IgD-negative memory B cell (primary cell): Measurements from ENCODE around the gene PCGF3. TPM values are rescaled to one million over a fixed set of nuclear protein-coding genes. Genes with fewer than 3 reads are reported as not detected.
"Not testable (repeated sequence)": the region's sequence is repeated elsewhere in the genome, so short reads cannot be mapped to it uniquely, and the experiment has no call there.

ENCODE experiments used
- H3K27ac Mint-ChIP-seq, 3 donors: one replicate each; pipeline ENCODE4 v1.8.0; 2020 to 2022; ENCODE audit warnings: mild to moderate bottlenecking in 3 of 3, mixed read lengths in 3 of 3, moderate library complexity in 1 of 3
- H3K27me3 Mint-ChIP-seq: one replicate; pipeline ENCODE4 v1.8.0; 2021; ENCODE audit warnings: mixed read lengths
- H3K36me3 Mint-ChIP-seq: one replicate; pipeline ENCODE4 v1.8.0; 2020; ENCODE audit warnings: mild to moderate bottlenecking, mixed read lengths
- H3K4me1 Mint-ChIP-seq, 3 donors: one replicate each; pipeline ENCODE4 v1.8.0; 2020 to 2022; ENCODE audit warnings: mixed read lengths in 3 of 3, mild to moderate bottlenecking in 1 of 3
- H3K4me3 Mint-ChIP-seq, 4 donors: one replicate each; pipeline ENCODE4 v1.8.0; 2020 to 2022; ENCODE audit warnings: mild to moderate bottlenecking in 4 of 4, mixed read lengths in 4 of 4, moderate library complexity in 3 of 4
- H3K9me3 Mint-ChIP-seq, 3 donors: one replicate each; pipeline ENCODE4 v1.8.0; 2020 to 2021; ENCODE audit warnings: mixed read lengths in 3 of 3, mild to moderate bottlenecking in 1 of 3
- polyA plus RNA-seq: library from polyadenylated mRNA; unstranded; fragments of 300-500 nt; fragmentation: Illumina TruSeq; gene quantifications from one replicate; pipeline ENCODE4 v1.2.3, GENCODE V29; 2021

The PCGF3 gene
- polyA plus RNA-seq, 1 donor from 2014 or later = 6.1 TPM

- Mint-ChIP-seq H3K9me3 (no peaks in the 10 kb centered on the region), H3K27ac (no peak overlapping the region), H3K4me3 (no peak overlapping the region), H3K36me3 (peaks cover 4% of the 10 kb centered on the region), H3K27me3 (no peaks in the 10 kb centered on the region), H3K4me1 (peaks cover 5 to 13% (median 5%) of the 10 kb centered on the region in 3 donors)
Measured at GRCh38 chr4:740011-740410, 34.4 kb downstream of the PCGF3 start.

DNA sequence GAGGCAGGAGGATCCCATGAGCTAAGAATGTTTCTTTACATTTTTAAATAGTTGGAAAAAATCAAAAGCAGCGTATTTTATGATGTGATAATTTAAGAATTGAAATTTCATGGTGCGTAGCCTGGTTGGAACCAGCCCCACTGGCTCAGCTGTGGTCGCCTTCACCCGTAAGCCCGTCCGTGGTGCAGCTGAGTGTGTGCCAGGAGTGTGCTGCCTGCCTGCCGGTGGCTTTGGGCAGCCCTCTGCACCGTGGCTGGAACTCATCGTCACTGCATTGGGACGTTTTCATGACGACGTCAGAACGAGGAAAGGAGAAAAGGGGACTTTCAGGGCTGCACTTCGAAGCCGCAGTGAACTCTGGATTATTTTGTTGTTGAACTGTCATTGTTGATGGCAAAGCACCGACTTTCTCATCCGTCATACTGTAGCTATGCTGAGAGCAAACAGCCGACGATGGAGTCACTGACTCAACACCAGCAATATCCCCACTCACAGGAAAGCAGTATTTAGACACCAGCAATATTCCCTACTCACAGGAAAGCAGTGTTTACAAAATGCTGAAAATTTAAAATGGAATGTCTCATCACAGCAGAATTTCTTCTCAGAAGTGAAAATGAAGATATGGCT, 35.1 kb downstream of the PCGF3 start:
- Mint-ChIP-seq H3K27me3 (no peaks in the 10 kb centered on the region), H3K4me1 (peaks cover 5 to 13% (median 5%) of the 10 kb centered on the region in 3 donors), H3K4me3 (peak overlapping the region in 1 of 4 donors; percentile 38), H3K9me3 (no peaks in the 10 kb centered on the region), H3K36me3 (peaks cover 4% of the 10 kb centered on the region), H3K27ac (no peak overlapping the region)

- H3K4me3 Mint-ChIP-seq = no peak overlapping the region
- peaks cover 4% of the 10 kb centered on the region for H3K36me3 Mint-ChIP-seq
- no peaks in the 10 kb centered on the region for H3K27me3 Mint-ChIP-seq
- H3K9me3 Mint-ChIP-seq = no peaks in the 10 kb centered on the region
- peaks cover 5 to 13% (median 5%) of the 10 kb centered on the region in 3 donors for H3K4me1 Mint-ChIP-seq
- peak overlapping the region in 1 of 3 donors; percentile 51 for H3K27ac Mint-ChIP-seq
Measured at GRCh38 chr4:742096-742741, 36.6 kb downstream of the PCGF3 start.

GRCh38 chr4:742742-743311, 37.2 kb downstream of the PCGF3 start:
- Mint-ChIP-seq H3K27me3 (no peaks in the 10 kb centered on the region), H3K4me3 (no peak overlapping the region), H3K36me3 (peaks cover 4% of the 10 kb centered on the region), H3K4me1 (peaks cover 5 to 9% (median 5%) of the 10 kb centered on the region in 3 donors), H3K27ac (peak overlapping the region in 1 of 3 donors; percentile 51), H3K9me3 (no peaks in the 10 kb centered on the region)

GRCh38 chr4:743463-744211, 38.0 kb downstream of the PCGF3 start:
- Mint-ChIP-seq H3K9me3 (no peaks in the 10 kb centered on the region), H3K4me3 (no peak overlapping the region), H3K36me3 (peaks cover 4% of the 10 kb centered on the region), H3K27me3 (no peaks in the 10 kb centered on the region), H3K27ac (peak overlapping the region in 1 of 3 donors; percentile 53), H3K4me1 (peaks cover 5 to 9% (median 5%) of the 10 kb centered on the region in 3 donors)

DNA sequence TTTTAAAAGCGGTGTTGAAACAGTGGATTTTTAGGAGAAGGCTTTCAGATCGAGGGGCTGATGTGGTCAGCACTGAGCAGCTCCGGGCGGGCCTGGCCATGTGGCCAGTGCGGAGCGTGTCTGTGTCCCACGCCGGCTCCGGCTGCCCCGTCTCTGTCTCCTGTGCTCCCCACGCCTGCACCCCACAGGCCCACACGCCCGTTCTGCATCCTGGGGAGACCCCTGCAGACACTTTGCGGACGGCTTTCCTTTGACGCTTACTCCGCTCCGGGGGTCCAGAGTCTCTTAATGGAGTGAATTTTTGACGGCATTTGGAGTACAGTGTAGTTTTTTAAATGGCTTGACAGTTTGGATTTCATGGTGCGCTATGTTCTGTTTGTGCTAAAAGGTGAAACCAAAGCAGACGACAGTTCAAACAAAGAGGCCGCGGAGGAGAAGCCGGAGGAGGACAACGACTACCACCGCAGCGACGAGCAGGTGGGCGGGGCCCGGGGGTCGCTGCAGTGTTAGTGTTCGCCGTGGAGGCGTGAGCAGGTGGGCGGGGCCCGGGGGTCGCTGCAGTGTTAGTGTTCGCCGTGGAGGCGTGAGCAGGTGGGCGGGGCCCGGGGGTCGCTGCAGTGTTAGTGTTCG, 38.7 kb downstream of the PCGF3 start:
- peaks cover 4% of the 10 kb centered on the region for H3K36me3 Mint-ChIP-seq
- peaks cover 5 to 6% (median 5%) of the 10 kb centered on the region in 3 donors for H3K4me1 Mint-ChIP-seq
- no peaks in the 10 kb centered on the region for H3K27me3 Mint-ChIP-seq
- H3K27ac Mint-ChIP-seq = peak overlapping the region in 1 of 3 donors; percentile 53
- H3K4me3 Mint-ChIP-seq = no peak overlapping the region
- no peaks in the 10 kb centered on the region for H3K9me3 Mint-ChIP-seq

DNA sequence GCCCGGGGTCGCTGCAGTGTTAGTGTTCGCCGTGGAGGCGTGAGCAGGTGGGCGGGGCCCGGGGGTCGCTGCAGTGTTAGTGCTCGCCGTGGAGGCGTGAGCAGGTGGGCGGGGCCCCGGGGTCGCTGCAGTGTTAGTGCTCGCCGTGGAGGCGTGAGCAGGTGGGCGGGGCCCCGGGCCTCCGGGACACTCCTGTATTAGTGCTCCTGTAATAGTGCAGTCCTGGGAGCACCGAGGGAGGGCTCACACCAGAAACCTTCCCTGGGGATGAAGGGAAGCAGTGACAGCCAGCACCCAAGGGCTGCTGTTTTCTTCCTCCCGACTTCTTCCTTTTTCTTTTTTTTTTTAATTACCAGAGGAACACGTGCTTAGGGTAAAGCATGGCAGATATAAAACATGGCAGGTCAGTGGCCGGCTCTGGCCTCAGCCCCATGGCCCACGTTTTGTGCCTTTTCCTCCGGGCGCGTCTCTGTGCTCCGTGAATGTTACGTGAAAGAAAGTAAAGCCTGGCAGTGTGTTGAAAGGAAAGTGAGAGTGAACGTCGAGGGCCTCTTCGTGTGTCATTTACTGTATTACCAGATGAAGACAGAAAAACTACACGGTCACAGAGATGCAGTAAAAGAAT, 42.0 kb downstream of the PCGF3 start:
- H3K36me3 Mint-ChIP-seq = peaks cover 2% of the 10 kb centered on the region
- H3K4me3 Mint-ChIP-seq = no peak overlapping the region
- H3K27me3 Mint-ChIP-seq = no peaks in the 10 kb centered on the region
- H3K27ac Mint-ChIP-seq = peak overlapping the region in 1 of 3 donors; percentile 80
- H3K9me3 Mint-ChIP-seq = no peaks in the 10 kb centered on the region
- peaks cover 2% of the 10 kb centered on the region in 3 donors for H3K4me1 Mint-ChIP-seq

DNA sequence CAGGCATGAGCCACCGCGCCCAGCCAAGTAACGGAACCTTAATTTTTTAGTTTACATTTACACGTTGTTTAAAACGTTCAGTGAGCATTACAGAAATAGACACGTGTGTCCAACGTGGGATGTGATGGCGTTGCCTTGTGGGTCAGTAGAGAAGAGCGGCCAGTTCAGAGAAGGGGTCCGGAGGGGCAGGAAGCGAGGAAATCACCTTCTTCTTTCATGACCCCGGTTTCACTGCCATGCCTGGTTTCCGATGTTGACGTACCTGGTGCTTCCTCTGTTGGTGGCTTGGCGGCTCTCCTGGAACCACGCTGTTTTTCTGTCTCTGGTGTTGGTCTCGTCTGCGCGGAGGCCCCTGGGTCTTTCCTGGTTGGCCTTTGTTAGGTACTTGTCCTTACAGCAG, 42.8 kb downstream of the PCGF3 start:
- Mint-ChIP-seq H3K27ac (no peak overlapping the region), H3K4me3 (no peak overlapping the region), H3K4me1 (no peaks in the 10 kb centered on the region), H3K27me3 (no peaks in the 10 kb centered on the region), H3K36me3 (peaks cover 2% of the 10 kb centered on the region), H3K9me3 (no peaks in the 10 kb centered on the region)

DNA sequence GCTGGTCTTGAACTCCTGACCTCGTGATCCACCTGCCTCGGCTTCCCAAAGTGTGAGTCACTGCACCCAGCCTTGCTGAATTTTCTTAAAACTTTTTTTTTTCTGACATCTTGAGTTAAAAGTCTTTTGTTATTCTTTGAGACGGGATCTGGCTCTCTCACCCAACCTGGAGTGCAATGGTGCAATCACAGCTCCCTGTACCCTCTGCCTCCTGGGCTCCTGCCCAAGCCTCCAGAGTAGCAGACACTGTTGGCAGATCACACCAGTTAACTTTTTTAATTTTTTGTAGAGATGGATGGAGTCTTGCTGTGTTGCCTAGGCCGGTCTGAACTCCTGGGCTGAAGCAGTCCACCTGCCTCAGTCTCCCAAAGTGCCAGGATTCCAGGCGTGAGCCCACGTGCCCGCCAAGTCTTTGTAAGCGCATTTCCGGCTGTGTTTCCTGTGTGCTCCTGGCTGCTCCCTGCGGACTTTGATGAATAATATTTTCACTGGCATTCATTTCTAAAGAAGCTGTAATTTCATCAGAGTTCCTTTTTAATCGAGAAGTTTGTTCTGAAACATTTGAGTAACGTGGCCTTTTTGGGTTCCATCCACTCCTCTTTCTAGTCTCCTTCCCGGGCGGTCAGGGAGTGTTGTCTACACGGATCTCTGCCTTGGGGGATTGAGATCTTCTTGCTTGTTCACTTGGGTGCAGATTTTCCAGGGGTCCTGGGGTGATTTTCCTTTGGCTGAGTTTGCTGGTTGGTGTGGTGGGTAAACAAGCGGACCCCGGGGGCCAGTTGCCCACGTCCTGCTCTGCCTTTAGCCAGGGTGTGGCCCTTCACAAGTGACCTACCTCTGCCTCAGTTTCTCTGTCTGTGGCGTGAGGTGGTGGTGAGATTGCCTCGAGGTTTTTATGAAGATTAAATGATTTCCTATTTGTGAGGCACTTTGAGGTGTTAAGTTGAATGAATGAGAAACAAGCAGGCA, 44.4 kb downstream of the PCGF3 start:
- H3K27me3 Mint-ChIP-seq = no peaks in the 10 kb centered on the region
- no peaks in the 10 kb centered on the region for H3K9me3 Mint-ChIP-seq
- peaks cover 0 to 1% (median 1%) of the 10 kb centered on the region in 3 donors for H3K4me1 Mint-ChIP-seq
- H3K4me3 Mint-ChIP-seq = no peak overlapping the region
- H3K27ac Mint-ChIP-seq = no peak overlapping the region
- no peaks in the 10 kb centered on the region for H3K36me3 Mint-ChIP-seq

- Mint-ChIP-seq H3K36me3 (peaks cover 2% of the 10 kb centered on the region), H3K27me3 (no peaks in the 10 kb centered on the region), H3K4me1 (peaks cover 0 to 1% (median 1%) of the 10 kb centered on the region in 3 donors), H3K4me3 (no peak overlapping the region), H3K9me3 (no peaks in the 10 kb centered on the region), H3K27ac (peak overlapping the region in 1 of 3 donors; percentile 84)
Measured at GRCh38 chr4:751676-752075, 46.0 kb downstream of the PCGF3 start.

DNA sequence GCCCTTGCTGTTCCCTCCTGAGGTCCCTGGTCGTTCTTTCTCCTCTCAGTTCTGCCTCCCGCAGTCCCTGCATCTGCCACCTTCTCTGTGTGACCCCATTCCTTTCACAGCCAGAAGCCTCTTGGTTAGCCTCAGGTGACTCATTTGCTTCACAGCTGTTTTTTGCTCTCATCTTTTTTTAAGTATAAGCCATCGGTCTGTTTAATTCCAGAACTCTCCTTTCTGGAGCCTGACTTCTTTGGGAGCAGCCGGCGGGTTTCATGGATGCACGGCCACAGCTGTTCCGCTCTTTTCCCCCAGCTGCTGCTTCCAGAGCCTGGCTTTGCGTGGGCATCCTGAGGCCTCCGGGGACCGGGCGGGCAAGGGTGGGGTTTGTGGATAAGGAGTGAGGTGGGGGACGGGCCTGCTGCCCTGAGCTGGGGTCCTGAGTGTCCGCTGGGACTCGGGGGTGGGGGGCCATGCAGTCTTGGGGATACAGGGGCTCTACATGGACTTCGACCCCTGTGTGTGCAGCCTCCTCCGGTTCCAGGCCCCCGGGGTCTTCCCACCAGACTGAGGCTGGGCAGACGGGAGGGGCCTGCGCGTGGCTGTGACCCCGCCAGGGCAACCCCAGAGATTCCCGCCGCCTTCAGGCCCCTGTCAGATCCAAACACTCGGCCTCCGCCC, 46.7 kb downstream of the PCGF3 start:
- H3K27ac Mint-ChIP-seq = no peak overlapping the region
- H3K9me3 Mint-ChIP-seq = no peaks in the 10 kb centered on the region
- H3K27me3 Mint-ChIP-seq = no peaks in the 10 kb centered on the region
- no peak overlapping the region for H3K4me3 Mint-ChIP-seq
- peaks cover 2% of the 10 kb centered on the region for H3K36me3 Mint-ChIP-seq
- H3K4me1 Mint-ChIP-seq = peaks cover 0 to 1% (median 1%) of the 10 kb centered on the region in 3 donors

GRCh38 chr4:753186-753585, 47.6 kb downstream of the PCGF3 start:
- H3K36me3 Mint-ChIP-seq, H3K9me3 Mint-ChIP-seq, H3K4me3 Mint-ChIP-seq, H3K27ac Mint-ChIP-seq, H3K27me3 Mint-ChIP-seq, H3K4me1 Mint-ChIP-seq: not testable (repeated sequence)
